Dermis blood vessel endothelial cell (primary cell): ENCODE results near the gene C10orf105. TPM values are rescaled to one million over a fixed set of nuclear protein-coding genes. Genes with fewer than 3 reads are reported as not detected.

Experiments used
- DNase-seq: peaks from one replicate; pipeline ENCODE4 v3.0.0; 2010
- total RNA-seq: library from RNA; depleted of rRNA; stranded (reverse); fragments of >200 nt; gene quantifications from 2 replicates; pipeline ENCODE4 v1.2.3, GENCODE V29; 2014

The C10orf105 gene
- total RNA-seq: under 0.01 and 0.05 TPM in 2 replicates

- no peak for DNase-seq
These were observed at the start of gene C10orf105 for GRCh38 chr10:71719464-71720201. Gene C10orf105, minus strand, starts transcription at chr10:71719778. Its CDS starts 3,441 bp downstream, at chr10:71716337.

- peak; percentile 75 for DNase-seq
These were observed 48.0 kb upstream of the C10orf105 start for GRCh38 chr10:71767420-71768035.

GRCh38 chr10:71766717-71767419 is 47.3 kb upstream of the C10orf105 start:
- DNase-seq: peak; percentile 80

- peak; percentile 33 for DNase-seq
These were observed 46.5 kb upstream of the C10orf105 start for GRCh38 chr10:71765906-71766716.

GRCh38 chr10:71765176-71765904 is 45.8 kb upstream of the C10orf105 start:
- DNase-seq: no peak

GRCh38 chr10:71763352-71764127 is 44.0 kb upstream of the C10orf105 start:
- no peak for DNase-seq

- DNase-seq: no peak
These were observed 42.7 kb upstream of the C10orf105 start for GRCh38 chr10:71762324-71762723.

GRCh38 chr10:71761541-71762113 is 42.0 kb upstream of the C10orf105 start:
- no peak for DNase-seq

- no peak for DNase-seq
These were observed 41.5 kb upstream of the C10orf105 start for GRCh38 chr10:71761105-71761511.

- DNase-seq: no peak
These were observed 37.9 kb upstream of the C10orf105 start for GRCh38 chr10:71757399-71757922.

GRCh38 chr10:71756311-71757191 is 37.0 kb upstream of the C10orf105 start:
- DNase-seq: no peak

GRCh38 chr10:71755179-71755879 is 35.8 kb upstream of the C10orf105 start:
- no peak for DNase-seq

GRCh38 chr10:71754562-71754961 is 35.0 kb upstream of the C10orf105 start:
- no peak for DNase-seq

GRCh38 chr10:71753960-71754505 is 34.5 kb upstream of the C10orf105 start:
- no peak for DNase-seq

GRCh38 chr10:71753091-71753959 is 33.7 kb upstream of the C10orf105 start:
- no peak for DNase-seq

GRCh38 chr10:71752391-71753090 is 33.0 kb upstream of the C10orf105 start:
- no peak for DNase-seq
